Sigmoid colon (tissue), 4 donors: ENCODE results near the gene CD24.
A peak's percentile ranks its signal among the peaks of the same experiment; 100 is the strongest.

Experiments used
- EP300 ChIP-seq, 4 donors: sonication (generic); formaldehyde crosslinking; IDR thresholded peaks; one replicate each; pipeline ENCODE4 v1.6.1; 2017; ENCODE audit warnings: antibody characterized with exemption in 4 of 4
- POLR2A ChIP-seq, 2 donors: fragments of 450-650 bp; IDR thresholded peaks; one replicate each; pipeline ENCODE4 v1.6.1; 2016; ENCODE audit warnings: antibody characterized with exemption in 2 of 2, mild to moderate bottlenecking in 2 of 2, moderate library complexity in 2 of 2
- TF ChIP-seq, protein P1 (sequence below), 4 experiments: fragments of 450-650 bp in 3 of 4; fragments of 200-600 bp in 1 of 4; IDR thresholded peaks; one replicate each; pipeline ENCODE4 v1.5.1; 2016 to 2019; ENCODE audit warnings: antibody characterized with exemption in 4 of 4, mild to moderate bottlenecking in 3 of 4, moderate library complexity in 2 of 4

DNA sequence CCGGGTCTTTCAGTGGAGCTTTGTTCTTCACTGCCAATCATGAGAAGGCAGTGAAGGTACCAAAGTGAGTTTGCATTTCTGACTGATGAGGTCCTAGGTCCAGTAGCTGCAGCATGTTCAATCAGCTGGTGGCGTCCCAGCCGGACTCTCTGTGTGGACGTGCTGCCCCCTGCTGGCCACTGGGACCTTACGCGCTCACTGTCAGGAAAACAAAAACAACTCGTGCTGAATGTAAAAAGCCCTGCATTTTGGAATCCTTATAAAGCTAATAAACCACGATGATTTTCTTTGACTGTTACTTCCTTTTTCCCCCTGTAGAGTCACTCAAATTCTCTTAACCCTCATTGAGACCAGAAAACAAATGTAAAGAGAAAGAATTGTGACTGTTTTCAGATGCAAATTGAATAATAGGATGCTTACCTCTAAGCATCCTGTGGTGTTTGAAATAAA, 4.9 kb upstream of the CD24 start:
- TF ChIP-seq, protein P1, sequence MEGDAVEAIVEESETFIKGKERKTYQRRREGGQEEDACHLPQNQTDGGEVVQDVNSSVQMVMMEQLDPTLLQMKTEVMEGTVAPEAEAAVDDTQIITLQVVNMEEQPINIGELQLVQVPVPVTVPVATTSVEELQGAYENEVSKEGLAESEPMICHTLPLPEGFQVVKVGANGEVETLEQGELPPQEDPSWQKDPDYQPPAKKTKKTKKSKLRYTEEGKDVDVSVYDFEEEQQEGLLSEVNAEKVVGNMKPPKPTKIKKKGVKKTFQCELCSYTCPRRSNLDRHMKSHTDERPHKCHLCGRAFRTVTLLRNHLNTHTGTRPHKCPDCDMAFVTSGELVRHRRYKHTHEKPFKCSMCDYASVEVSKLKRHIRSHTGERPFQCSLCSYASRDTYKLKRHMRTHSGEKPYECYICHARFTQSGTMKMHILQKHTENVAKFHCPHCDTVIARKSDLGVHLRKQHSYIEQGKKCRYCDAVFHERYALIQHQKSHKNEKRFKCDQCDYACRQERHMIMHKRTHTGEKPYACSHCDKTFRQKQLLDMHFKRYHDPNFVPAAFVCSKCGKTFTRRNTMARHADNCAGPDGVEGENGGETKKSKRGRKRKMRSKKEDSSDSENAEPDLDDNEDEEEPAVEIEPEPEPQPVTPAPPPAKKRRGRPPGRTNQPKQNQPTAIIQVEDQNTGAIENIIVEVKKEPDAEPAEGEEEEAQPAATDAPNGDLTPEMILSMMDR (IDR thresholded peaks at IDR 0.05): peak; percentile 58 to 90 (median 72)
- TF ChIP-seq POLR2A (IDR thresholded peaks at IDR 0.05) (no peak), EP300 (IDR thresholded peaks at IDR 0.05) (no peak)
